H9 (cell line): ENCODE measurements around the gene NTN3. TPM values are rescaled to one million over a fixed set of nuclear protein-coding genes. Genes with fewer than 3 reads are reported as not detected.

Experiments
- DNase-seq: peaks from one replicate; pipeline ENCODE4 v3.0.0-alpha.2; 2017
- H2AFZ ChIP-seq: one replicate; pipeline ENCODE4 v1.6.1; 2013; ENCODE audit warnings: mild to moderate bottlenecking, low read length, control low read depth, moderate library complexity
- H2AK5ac ChIP-seq: 2 replicates; pipeline ENCODE4 v1.6.1; 2013; ENCODE audit warnings: low read length, control low read depth, mixed read lengths; ENCODE audit not compliant: insufficient read length
- H2BK120ac ChIP-seq: one replicate; pipeline ENCODE4 v1.6.1; 2013; ENCODE audit warnings: low read depth, mild to moderate bottlenecking, low read length, control low read depth, inconsistent platforms; ENCODE audit not compliant: poor library complexity, severe bottlenecking
- H2BK12ac ChIP-seq: 2 replicates; pipeline ENCODE4 v1.6.1; 2013; ENCODE audit warnings: low read length, control low read depth, mixed read lengths, low read depth; ENCODE audit not compliant: insufficient read length
- H2BK15ac ChIP-seq: 2 replicates; pipeline ENCODE4 v1.6.1; 2013; ENCODE audit warnings: low read depth, low read length, control low read depth
- H2BK20ac ChIP-seq: one replicate; pipeline ENCODE4 v1.6.1; 2013; ENCODE audit warnings: low read depth, mild to moderate bottlenecking, low read length, control low read depth, inconsistent platforms; ENCODE audit not compliant: poor library complexity, severe bottlenecking
- H2BK5ac ChIP-seq: 2 replicates; pipeline ENCODE4 v1.6.1; 2013; ENCODE audit warnings: low read length, control low read depth, mixed read lengths; ENCODE audit not compliant: insufficient read length
- H3K14ac ChIP-seq: 2 replicates; pipeline ENCODE4 v1.6.1; 2013; ENCODE audit warnings: low read length, control low read depth; ENCODE audit not compliant: insufficient read depth
- H3K18ac ChIP-seq: 2 replicates; pipeline ENCODE4 v1.6.1; 2013; ENCODE audit warnings: low read depth, mild to moderate bottlenecking, mixed read lengths, low read length, control low read depth; ENCODE audit not compliant: insufficient read length
- H3K23ac ChIP-seq: 2 replicates; pipeline ENCODE4 v1.6.1; 2013; ENCODE audit warnings: low read length, control low read depth, mixed read lengths, low read depth; ENCODE audit not compliant: insufficient read length
- H3K23me2 ChIP-seq: 2 replicates; pipeline ENCODE4 v1.6.1; 2013; ENCODE audit warnings: low read depth, mild to moderate bottlenecking, mixed read lengths, low read length, control low read depth; ENCODE audit not compliant: insufficient read length, poor library complexity, severe bottlenecking
- H3K27ac ChIP-seq: 2 replicates; pipeline ENCODE4 v1.5.1; 2013; ENCODE audit warnings: low read length, control low read depth, mixed read lengths, low read depth; ENCODE audit not compliant: insufficient read length
- H3K27me3 ChIP-seq: 2 replicates; pipeline ENCODE4 v1.6.1; 2013; ENCODE audit warnings: low read length, control low read depth, inconsistent platforms; ENCODE audit not compliant: insufficient read depth
- H3K4ac ChIP-seq: 2 replicates; pipeline ENCODE4 v1.6.1; 2013; ENCODE audit warnings: low read depth, mild to moderate bottlenecking, control low read depth, inconsistent platforms, low read length, moderate library complexity
- H3K4me1 ChIP-seq: 2 replicates; pipeline ENCODE4 v1.6.1; 2013; ENCODE audit warnings: low read length, control low read depth, inconsistent platforms; ENCODE audit not compliant: insufficient read depth
- H3K4me2 ChIP-seq: 2 replicates; pipeline ENCODE4 v1.6.1; 2013; ENCODE audit warnings: low read length, control low read depth, mixed read lengths; ENCODE audit not compliant: insufficient read length, insufficient read depth
- H3K56ac ChIP-seq: 2 replicates; pipeline ENCODE4 v1.6.1; 2013; ENCODE audit warnings: low read depth, mild to moderate bottlenecking, mixed read lengths, low read length, control low read depth; ENCODE audit not compliant: insufficient read length
- H3K79me1 ChIP-seq: 2 replicates; pipeline ENCODE4 v1.6.1; 2013; ENCODE audit warnings: low read depth, mild to moderate bottlenecking, moderate library complexity, low read length, control low read depth, inconsistent platforms; ENCODE audit not compliant: insufficient read depth, poor library complexity, severe bottlenecking
- H3K79me2 ChIP-seq: 2 replicates; pipeline ENCODE4 v1.6.1; 2013; ENCODE audit warnings: low read length, control low read depth, inconsistent platforms; ENCODE audit not compliant: insufficient read depth
- H3K9ac ChIP-seq: 2 replicates; pipeline ENCODE4 v1.6.1; 2013; ENCODE audit warnings: low read length, control low read depth, mixed read lengths; ENCODE audit not compliant: insufficient read length; ENCODE audit errors: extremely low read depth
- H3K9me3 ChIP-seq: one replicate; pipeline ENCODE4 v1.6.1; 2013; ENCODE audit warnings: low read depth, low read length, inconsistent platforms; ENCODE audit not compliant: control insufficient read depth
- H3T11ph ChIP-seq: one replicate; pipeline ENCODE4 v1.6.1; 2013; ENCODE audit warnings: mild to moderate bottlenecking, low read length, control low read depth, inconsistent platforms
- H4K20me1 ChIP-seq: one replicate; pipeline ENCODE4 v1.6.1; 2013; ENCODE audit not compliant: control insufficient read depth, insufficient read length, insufficient read depth
- H4K5ac ChIP-seq: 2 replicates; pipeline ENCODE4 v1.6.1; 2013; ENCODE audit warnings: low read depth, mild to moderate bottlenecking, mixed read lengths, low read length, control low read depth; ENCODE audit not compliant: insufficient read length
- H4K8ac ChIP-seq: replicated peaks from 2 replicates; pipeline ENCODE4 v1.6.1; 2013; ENCODE audit warnings: low read length, control low read depth, mixed read lengths, low read depth; ENCODE audit not compliant: insufficient read length
- H4K91ac ChIP-seq: 2 replicates; pipeline ENCODE4 v1.6.1; 2013; ENCODE audit warnings: low read depth, mild to moderate bottlenecking, moderate library complexity, mixed read lengths, low read length, control low read depth; ENCODE audit not compliant: insufficient read length
- H3K27ac Mint-ChIP-seq, 3 experiments: 2 replicates in 2 of 3; 3 replicates in 1 of 3; pipeline ENCODE4 v1.8.0; 2020 to 2021; ENCODE audit warnings: mixed read lengths in 3 of 3, mild to moderate bottlenecking in 1 of 3, moderate library complexity in 1 of 3
- H3K27me3 Mint-ChIP-seq: 2 replicates; pipeline ENCODE4 v1.8.0; 2021; ENCODE audit warnings: low read depth, mild to moderate bottlenecking, moderate library complexity, mixed read lengths
- H3K36me3 Mint-ChIP-seq, 3 experiments: 2 replicates in 2 of 3; 3 replicates in 1 of 3; pipeline ENCODE4 v1.8.0; 2020 to 2021; ENCODE audit warnings: low read depth in 3 of 3, mixed read lengths in 3 of 3; ENCODE audit not compliant: insufficient read depth in 1 of 3
- H3K4me1 Mint-ChIP-seq, 2 experiments: 2 replicates each; pipeline ENCODE4 v1.8.0; 2020; ENCODE audit warnings: mixed read lengths in 2 of 2
- H3K4me3 Mint-ChIP-seq, 2 experiments: 2 replicates in 1 of 2; 3 replicates in 1 of 2; pipeline ENCODE4 v1.8.0; 2020 to 2021; ENCODE audit warnings: mild to moderate bottlenecking in 2 of 2, mixed read lengths in 2 of 2, moderate library complexity in 1 of 2
- H3K9me3 Mint-ChIP-seq, 2 experiments: 2 replicates in 1 of 2; 3 replicates in 1 of 2; pipeline ENCODE4 v1.8.0; 2020; ENCODE audit warnings: mild to moderate bottlenecking in 2 of 2, mixed read lengths in 2 of 2, moderate library complexity in 1 of 2
- WGBS: extraction: QIAGEN DNeasy Blood & Tissue Kit; methylation state at CpG from one replicate; pipeline ENCODE4 v1.1.7; 2013; ENCODE audit warnings: missing lambda C conversion rate, low lambda C conversion rate, mixed read lengths; ENCODE audit not compliant: insufficient read length; ENCODE audit errors: extremely low coverage; 5-methylcytosine and 5-hydroxymethylcytosine counted together
- total RNA-seq: library from RNA; stranded (reverse); gene quantifications from 2 replicates; pipeline ENCODE4 v1.2.1, GENCODE V29; 2021
- TF ChIP-seq, protein P1 (sequence below): fragments of 200-600 bp; sonication (generic); conservative IDR thresholded peaks from 3 replicates; pipeline ENCODE4 v1.8.0; 2021; ENCODE audit warnings: antibody characterized with exemption, mild to moderate bottlenecking

NTN3 gene
- total RNA-seq, 1 experiment from 2014 or later = 1.3 TPM

DNA sequence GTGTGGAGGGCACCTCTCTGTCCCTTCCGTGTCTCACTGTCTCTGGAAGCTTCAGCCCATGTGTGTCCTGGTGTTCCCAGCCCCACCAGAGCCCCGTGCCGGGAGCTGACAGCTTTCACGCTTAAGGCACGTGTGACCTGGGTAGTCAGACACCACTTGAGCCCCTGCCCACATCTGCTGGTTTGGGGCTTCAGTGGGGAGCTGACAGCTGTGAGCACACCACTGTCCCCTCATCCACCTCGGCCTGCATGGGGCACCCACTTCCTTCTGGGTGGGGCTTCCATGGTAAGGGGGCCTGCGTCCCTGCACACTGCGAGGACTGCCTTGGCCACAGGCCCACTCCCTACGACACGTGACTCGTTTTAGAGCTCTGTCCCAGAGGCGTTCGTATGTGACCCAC is 13.8 kb upstream of the NTN3 start:
- Histone ChIP-seq H4K8ac (no peak overlapping the region), H3K9ac (no peak overlapping the region), H3K79me2 (0 out of 2 replicates have a peak, but pooled peaks cover 2% of the 10 kb centered on the region), H2AK5ac (no peak overlapping the region), H2BK120ac (no peak overlapping the region), H3K23ac (no peak overlapping the region), H3K4me2 (no peak overlapping the region), H3K23me2 (peaks cover 11% of the 10 kb centered on the region), H2BK15ac (no peak overlapping the region), H4K20me1 (no peaks in the 10 kb centered on the region), H3T11ph (no peak overlapping the region), H4K91ac (no peak overlapping the region), H3K27ac (no peak overlapping the region), H2BK5ac (no peak overlapping the region), H3K79me1 (peaks cover 7% of the 10 kb centered on the region), H3K4me1 (peaks cover 2% of the 10 kb centered on the region; the same call in 1 of the 2 replicates), H2BK12ac (no peak overlapping the region), H3K27me3 (no peaks in the 10 kb centered on the region), H3K4ac (no peak overlapping the region), H3K56ac (no peak overlapping the region), H3K14ac (no peak overlapping the region), H3K18ac (no peak overlapping the region), H2AFZ (no peak overlapping the region), H2BK20ac (no peak overlapping the region), H3K9me3 (no peaks in the 10 kb centered on the region), H4K5ac (no peak overlapping the region)
- Mint-ChIP-seq H3K9me3 (no peaks in the 10 kb centered on the region), H3K4me3 (no peak overlapping the region), H3K4me1 (peaks cover 9 to 20% of the 10 kb centered on the region in 2 experiments), H3K27me3 (no peaks in the 10 kb centered on the region), H3K27ac (peak overlapping the region in 1 of 3 experiments; percentile 91; a peak in 1 of 7 replicates), H3K36me3 (peaks cover 29 to 63% (median 60%) of the 10 kb centered on the region in 3 experiments)
- no peak for DNase-seq
- TF ChIP-seq, protein P1, sequence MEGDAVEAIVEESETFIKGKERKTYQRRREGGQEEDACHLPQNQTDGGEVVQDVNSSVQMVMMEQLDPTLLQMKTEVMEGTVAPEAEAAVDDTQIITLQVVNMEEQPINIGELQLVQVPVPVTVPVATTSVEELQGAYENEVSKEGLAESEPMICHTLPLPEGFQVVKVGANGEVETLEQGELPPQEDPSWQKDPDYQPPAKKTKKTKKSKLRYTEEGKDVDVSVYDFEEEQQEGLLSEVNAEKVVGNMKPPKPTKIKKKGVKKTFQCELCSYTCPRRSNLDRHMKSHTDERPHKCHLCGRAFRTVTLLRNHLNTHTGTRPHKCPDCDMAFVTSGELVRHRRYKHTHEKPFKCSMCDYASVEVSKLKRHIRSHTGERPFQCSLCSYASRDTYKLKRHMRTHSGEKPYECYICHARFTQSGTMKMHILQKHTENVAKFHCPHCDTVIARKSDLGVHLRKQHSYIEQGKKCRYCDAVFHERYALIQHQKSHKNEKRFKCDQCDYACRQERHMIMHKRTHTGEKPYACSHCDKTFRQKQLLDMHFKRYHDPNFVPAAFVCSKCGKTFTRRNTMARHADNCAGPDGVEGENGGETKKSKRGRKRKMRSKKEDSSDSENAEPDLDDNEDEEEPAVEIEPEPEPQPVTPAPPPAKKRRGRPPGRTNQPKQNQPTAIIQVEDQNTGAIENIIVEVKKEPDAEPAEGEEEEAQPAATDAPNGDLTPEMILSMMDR = no peak
- WGBS = no CpG with 5 or more reads among the region's 13 CpGs
